GM18867 (cell line): Measurements from ENCODE around the gene CCDC12.

Experiments
- ATAC-seq: cut with Tn5 transposase; IDR thresholded peaks from one replicate; pipeline ENCODE4 v1.9.1; 2021; ENCODE audit warnings: mild to moderate bottlenecking, moderate library complexity; ENCODE audit not compliant: unreplicated experiment

Gene CCDC12

GRCh38 chr3:46943237-46944187 is 33.0 kb downstream of the CCDC12 start:
- no peak for ATAC-seq

DNA sequence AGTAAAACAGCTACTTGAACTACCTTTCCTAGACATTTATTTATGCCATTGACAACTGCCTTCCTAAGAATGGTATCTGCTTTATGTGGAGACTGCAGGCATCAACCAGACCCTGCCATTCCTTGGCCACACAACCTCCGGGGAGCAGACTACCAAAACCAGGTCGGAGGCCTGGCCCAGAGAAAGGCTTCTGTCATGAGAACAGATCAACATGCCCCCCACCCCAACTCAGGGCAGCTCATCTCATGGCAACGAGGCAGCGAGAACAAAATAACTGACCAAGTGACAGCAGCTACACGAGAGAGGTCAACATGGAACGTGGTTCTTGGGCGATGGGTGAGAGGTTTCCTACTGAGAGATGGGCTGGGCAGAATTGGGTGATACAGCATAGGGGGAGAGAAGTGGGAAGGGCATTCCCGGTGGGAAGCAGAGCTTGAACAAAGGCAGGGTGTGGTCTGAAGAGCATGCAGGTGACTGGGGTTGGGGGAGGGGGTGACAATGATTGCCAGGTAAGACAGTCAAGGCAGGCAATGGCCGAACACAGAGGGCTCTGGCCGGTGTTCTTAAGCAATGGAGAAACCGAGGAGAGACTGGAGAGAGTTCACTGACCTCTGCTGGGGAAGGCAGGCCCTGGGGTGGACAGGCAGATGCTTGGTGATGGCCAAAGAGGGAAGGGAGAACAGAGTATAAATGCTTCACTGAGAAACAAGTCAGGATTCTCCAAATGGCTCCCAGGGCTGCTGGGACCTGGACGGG is 33.9 kb downstream of the CCDC12 start:
- no peak for ATAC-seq

GRCh38 chr3:46942076-46942475 is 34.5 kb downstream of the CCDC12 start:
- ATAC-seq, result no peak

DNA sequence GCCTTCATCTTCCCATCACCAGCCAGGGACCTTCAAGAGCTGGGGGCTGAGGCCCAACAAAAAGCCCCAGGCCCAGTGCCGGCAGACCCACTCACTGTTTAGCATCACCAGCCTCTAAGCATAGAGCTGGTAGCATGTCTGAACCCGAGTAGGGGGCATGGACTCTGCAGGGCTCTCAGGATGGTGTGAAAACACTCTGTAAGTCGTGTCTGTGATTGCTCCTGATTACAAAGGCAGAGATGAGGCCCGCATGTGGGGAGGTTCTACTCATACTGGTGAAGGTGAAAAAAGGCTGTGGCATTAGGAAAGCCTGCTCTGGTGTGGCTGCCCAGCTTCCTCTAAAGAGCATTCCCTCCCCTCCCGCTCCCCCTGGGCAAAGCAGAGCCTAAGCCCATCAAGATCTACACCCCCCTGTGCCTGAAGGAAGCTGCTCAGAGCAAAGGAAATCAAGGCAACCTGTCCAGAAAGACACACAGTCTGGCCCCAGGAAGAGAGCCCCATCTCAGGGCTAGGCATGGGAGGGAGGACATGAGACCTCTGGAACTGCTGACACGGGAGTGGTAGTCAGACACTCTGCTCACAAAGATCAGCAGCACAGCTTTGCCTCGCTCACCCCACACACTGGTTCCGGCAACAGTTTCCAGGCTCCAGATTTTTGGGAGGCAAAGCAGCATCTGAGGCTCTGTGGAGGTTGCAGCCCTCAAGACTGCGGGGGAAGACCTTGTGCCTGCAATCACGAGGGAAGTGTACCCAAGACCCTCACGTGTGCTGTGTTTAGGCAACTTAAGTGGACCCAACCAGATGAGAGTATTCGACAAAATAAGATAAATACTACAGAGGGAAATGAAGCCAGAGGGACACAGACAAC is 36.7 kb downstream of the CCDC12 start:
- no peak for ATAC-seq

DNA sequence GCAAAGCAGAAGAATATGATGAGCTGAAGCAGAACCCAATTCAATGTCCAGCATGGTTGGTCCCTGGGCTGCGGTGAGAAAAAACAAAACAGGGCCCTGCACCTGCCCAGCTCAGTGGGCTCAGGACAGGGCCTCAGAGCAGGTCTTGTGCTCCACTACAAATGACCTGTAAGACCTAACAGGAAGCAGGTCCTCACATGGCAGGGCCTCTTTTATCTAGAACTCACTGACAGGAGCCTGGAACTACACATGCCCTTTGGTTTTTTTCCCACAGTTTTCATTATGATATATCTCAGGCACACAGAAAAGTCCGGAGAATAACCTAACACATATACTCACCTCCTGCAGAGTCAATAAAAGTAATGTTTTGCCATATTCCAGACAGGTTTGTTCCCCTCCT is 38.4 kb downstream of the CCDC12 start:
- no peak for ATAC-seq

- no peak for ATAC-seq
Observed at GRCh38 chr3:46936733-46937250, 39.8 kb downstream of the CCDC12 start.

DNA sequence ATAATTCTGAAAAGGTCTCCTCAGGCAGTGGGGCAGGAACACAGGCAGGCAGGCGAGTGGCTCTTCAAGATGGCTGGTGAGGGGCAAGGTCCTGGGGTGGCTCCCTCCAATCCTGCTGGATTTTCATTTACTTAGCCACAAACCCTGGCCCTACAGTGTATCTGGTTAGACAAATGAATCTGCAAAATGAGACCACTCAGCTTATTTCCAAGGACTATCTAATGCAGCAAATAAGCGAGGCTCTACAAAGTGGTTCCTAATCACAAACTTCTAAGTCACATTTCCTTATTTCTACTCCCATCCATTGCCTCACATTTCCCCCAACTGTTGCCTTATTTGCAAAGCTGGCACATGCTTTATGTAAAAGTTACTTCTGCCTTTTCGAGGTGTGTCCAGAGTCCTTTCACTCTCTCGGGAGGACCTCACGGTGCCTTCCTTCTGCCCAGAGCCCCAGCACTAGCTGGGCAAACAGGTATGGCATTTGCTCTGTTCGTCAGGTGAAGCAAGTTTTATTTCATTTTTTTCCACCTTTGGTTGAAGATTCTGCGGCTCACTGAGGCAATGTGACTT is 40.5 kb downstream of the CCDC12 start:
- ATAC-seq, result no peak

DNA sequence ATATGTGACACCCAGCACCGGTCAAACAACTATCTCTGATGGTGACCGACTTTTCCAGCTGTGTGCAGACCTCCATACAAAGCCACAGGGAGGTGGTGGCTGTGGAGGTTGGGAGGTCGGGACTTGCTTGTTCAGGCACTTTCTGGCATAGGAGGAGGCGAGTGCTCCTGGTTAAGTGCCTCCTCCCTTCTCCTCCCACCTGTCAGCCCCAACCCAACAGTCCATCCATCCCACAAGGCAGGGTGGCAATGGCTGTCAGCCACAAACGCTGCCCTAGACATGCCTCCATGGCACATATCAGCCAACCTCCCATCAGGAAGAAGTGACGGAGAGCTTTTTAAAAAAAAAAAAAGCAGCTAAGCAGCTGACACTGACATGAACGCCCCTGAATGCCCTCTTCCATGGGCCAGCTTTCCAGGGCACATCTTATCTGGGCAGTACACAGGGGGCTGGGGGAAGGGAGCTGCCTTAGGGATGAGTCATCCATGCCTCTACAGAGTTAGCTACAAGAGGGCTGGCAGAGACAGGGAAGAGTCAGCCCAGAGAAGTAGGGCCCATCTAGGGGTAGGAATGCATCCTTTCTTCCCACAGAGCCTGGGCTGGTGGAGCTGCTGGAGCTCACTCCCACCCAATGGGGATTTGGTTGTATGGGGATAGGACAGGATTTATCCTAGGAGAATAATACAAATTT is 41.2 kb downstream of the CCDC12 start:
- no peak for ATAC-seq

- no peak for ATAC-seq
Observed at GRCh38 chr3:46934498-46935167, 41.9 kb downstream of the CCDC12 start.

DNA sequence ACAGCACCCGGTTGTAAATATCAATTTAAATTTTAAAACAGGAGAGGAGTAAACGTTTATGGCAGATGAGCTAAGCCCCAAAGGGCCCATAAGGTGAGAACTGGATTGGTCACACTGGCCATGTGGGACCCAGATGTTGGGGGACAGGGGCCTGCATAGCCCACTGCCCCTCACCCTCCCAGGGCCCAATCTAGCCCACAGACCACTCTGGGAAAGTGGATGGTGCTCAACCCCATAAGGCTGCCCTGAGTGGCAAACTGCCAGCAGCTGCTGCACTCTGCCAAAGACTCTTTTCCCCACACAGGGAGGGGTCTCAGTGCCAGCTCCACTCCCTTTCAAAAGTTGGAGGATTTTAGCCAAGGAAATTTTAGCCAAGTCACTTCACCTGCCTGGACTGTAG is 42.5 kb downstream of the CCDC12 start:
- no peak for ATAC-seq

- ATAC-seq, result no peak
Observed at GRCh38 chr3:46933261-46933660, 43.3 kb downstream of the CCDC12 start.

- ATAC-seq, result no peak
Observed at GRCh38 chr3:46932455-46933225, 43.9 kb downstream of the CCDC12 start.

DNA sequence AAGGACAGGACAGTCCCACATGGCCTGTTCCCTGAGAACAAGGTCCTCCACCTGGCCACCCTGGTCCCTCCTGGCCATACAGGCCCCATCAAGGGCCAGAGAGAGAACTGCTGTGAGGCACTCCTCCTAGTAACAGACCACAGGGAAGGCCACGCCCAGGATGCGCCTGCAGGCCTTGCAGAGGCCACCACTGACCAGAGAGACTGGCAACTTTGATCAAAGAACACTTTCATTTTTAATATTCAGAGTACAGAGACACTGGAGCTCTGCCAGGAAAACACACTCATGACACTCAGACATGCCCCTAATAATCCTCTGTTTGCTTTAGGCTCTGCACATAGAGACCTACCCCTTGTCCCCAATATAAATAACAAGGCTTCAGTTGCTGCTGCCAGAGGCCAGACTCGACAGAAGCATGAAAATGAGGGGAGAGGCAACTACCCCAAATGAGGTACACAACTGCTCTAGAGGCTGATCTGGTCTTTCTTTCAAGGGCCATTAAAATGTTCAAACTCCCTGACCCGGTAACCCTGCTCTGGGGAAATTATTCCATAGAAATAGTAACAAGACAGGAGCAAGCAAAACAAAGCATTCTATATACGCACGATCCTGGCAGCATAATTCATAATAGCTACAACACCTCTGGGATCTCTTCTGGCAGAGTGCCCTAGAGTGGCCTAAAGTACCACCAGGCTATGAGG is 44.8 kb downstream of the CCDC12 start:
- ATAC-seq, result no peak

DNA sequence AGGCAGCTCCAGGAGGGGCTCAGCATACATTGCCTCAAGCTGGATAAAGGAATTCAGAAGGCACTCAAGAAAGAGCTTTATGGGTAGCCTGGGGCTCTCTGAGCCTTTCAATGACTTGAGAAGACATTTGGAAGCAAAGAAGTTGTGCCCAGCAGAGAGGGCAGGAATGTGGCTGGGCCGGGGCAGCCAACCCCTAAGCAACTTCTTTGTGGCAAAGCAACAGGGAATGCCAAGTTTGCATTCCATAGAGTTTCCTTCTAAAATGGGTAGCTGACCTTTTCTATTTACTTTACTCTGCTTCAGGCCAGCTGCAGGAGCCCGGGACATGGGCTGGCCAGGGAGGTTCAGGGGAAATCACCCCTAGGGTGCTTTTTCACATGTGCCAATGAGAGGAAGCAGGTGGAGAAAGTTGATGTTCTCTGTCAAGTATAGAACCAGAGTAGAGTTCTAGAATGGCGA is 45.6 kb downstream of the CCDC12 start:
- ATAC-seq, result no peak

DNA sequence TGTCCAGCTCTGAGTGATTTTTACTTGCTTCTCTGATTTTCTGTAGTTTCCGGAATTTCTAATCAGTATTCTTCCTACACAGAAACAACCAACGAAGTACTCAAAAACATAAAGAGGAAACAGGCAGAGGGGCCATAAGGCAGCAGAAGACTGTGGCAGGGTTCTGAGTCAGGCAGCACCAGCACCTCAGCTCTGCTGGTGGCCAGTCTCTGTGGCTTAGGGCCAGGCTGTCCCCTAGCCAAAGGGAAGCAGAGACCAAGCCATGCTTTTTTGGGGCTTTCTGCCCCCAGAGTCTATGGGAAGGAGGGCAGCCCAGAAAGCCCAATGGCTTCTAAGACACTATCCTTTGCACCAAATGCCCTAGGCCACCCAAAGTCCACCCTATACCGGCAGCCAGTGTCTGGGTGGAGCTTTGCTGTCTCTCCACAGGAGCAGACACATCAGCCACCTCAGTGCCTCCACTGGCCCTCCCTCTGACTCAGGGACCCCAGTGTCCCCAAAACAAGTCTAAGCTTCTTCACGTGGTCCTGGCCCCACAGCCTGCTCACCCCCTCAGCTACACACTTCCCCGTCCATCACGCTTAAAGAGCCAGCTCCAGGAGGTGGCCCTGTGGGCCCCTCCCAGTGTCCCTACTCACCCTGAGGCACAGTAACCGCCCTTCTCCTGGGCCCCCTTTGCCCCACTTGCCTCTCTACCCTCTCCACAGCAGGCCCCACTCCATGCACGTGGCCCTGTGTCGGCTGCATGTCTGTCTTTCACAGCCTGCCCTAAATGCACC is 46.2 kb downstream of the CCDC12 start:
- no peak for ATAC-seq

DNA sequence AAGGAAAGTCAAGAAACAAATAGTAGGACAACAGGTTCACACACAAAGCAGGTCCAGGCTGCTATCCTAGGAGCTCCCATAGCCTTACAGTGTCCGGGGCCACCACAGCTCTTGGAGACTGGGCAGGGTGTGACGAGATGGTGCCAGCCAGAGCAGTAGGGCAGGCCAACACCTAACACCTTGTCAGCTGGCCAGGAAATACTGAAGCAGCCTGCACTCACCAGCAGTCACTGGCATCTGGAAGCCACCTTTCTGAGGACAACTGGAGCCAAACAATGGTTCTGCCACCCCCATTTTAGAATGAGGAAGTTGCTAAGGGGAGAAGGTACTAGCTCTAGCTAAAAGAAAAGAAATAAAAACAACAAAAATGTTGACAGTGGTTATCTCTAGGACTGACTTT is 47.2 kb downstream of the CCDC12 start:
- no peak for ATAC-seq

- no peak for ATAC-seq
Observed at GRCh38 chr3:46928282-46928681, 48.3 kb downstream of the CCDC12 start.
